Stimulated activated memory B cell treated with anti-CD40 and anti-IgM and Interleukin-4, amounts not matched to agents 10 μg/mL and 1 μg/mL and 100 μg/mL, for 72 hours (primary cell): ENCODE results near the gene ABT1.

Experiments used
- ATAC-seq: fragments of 150-1000 bp; cut with Tn5 transposase; 2 replicates; pipeline ENCODE4 v1.10.0; 2021
- H3K27ac Mint-ChIP-seq: one replicate; pipeline ENCODE4 v1.8.0; 2022; ENCODE audit warnings: mild to moderate bottlenecking, mixed read lengths
- H3K27me3 Mint-ChIP-seq: one replicate; pipeline ENCODE4 v1.8.0; 2022; ENCODE audit warnings: mixed read lengths
- H3K36me3 Mint-ChIP-seq: one replicate; pipeline ENCODE4 v1.8.0; 2022; ENCODE audit warnings: mixed read lengths
- H3K4me1 Mint-ChIP-seq: one replicate; pipeline ENCODE4 v1.8.0; 2022; ENCODE audit warnings: mixed read lengths
- H3K4me3 Mint-ChIP-seq: one replicate; pipeline ENCODE4 v1.8.0; 2022; ENCODE audit warnings: mild to moderate bottlenecking, moderate library complexity, mixed read lengths
- H3K9me3 Mint-ChIP-seq: one replicate; pipeline ENCODE4 v1.8.0; 2022; ENCODE audit warnings: mixed read lengths

Gene ABT1

DNA sequence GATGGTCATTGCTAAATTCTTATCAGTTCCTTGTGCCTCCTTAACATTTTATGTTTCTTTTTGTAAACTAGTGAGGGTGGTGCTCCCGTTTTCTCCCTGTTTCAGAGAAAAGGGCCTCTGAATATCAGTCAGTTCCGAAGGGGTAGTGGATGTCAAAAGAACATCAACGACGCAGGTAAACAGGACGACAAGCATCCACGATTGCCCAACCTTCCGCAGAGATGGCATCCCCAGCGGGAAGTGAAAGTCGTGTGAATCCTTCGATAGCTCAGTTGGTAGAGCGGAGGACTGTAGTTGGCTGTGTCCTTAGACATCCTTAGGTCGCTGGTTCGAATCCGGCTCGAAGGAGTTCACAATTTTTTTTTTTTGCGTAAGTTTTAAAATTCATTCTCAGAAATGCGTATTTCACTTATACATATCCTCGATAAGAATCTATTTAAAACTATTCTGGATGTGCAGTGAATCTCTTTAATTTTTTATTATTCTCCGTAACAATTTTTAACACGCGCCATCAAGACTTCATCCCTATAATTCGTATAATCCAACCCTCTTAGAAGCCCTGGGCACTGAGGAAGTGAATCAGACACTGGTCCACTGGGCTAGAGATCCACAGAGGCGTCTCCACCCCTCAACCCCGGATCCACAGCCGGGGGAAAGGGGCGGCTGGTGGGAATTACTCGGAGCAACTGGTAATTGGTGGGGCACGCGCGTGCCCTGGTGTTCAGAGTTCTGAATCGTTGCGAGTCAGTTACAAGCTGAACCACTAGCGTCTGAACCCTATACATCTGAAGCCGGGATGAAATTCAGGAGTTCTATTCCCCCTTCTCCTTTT is 27.9 kb upstream of the ABT1 start:
- H3K9me3 Mint-ChIP-seq: no peaks in the 10 kb centered on the region
- no peaks in the 10 kb centered on the region for H3K36me3 Mint-ChIP-seq
- peak overlapping the region; percentile 92 for H3K4me3 Mint-ChIP-seq
- peak overlapping the region; percentile 92 for H3K27ac Mint-ChIP-seq
- no peaks in the 10 kb centered on the region for H3K27me3 Mint-ChIP-seq
- peaks cover 29% of the 10 kb centered on the region for H3K4me1 Mint-ChIP-seq
- ATAC-seq: peak; percentile 93

DNA sequence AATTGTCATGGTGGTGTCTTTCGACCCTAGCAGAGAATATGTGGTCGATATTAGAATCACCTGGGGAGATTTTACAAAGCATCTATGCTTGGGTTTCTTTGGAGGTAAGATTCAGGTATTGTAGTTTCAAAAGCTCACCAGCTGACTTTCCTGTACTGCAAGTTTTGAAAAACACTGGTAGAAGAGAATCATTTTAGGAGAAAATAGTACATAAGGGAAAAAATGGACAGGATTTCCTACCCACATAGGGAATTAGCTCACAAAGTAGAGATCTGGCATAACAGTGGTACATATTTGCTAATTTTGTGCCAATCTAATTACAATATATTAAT is 27.4 kb upstream of the ABT1 start:
- Mint-ChIP-seq H3K9me3 (no peaks in the 10 kb centered on the region), H3K4me3 (peak overlapping the region; percentile 92)

GRCh38 chr6:26570027-26570809 is 26.5 kb upstream of the ABT1 start:
- Mint-ChIP-seq H3K9me3 (no peaks in the 10 kb centered on the region), H3K4me3 (no peak overlapping the region), H3K27ac (no peak overlapping the region), H3K27me3 (no peaks in the 10 kb centered on the region), H3K4me1 (peaks cover 29% of the 10 kb centered on the region), H3K36me3 (no peaks in the 10 kb centered on the region)
- no peak for ATAC-seq

More for the DNA sequence above, 27.4 kb upstream of the ABT1 start:
- Mint-ChIP-seq H3K27me3 (no peaks in the 10 kb centered on the region), H3K4me1 (peaks cover 29% of the 10 kb centered on the region), H3K27ac (peak overlapping the region; percentile 92), H3K36me3 (no peaks in the 10 kb centered on the region)
- no peak for ATAC-seq

GRCh38 chr6:26571592-26572296 is 25.0 kb upstream of the ABT1 start:
- ATAC-seq: no peak
- Mint-ChIP-seq H3K9me3 (no peaks in the 10 kb centered on the region), H3K4me1 (peaks cover 29% of the 10 kb centered on the region), H3K36me3 (no peaks in the 10 kb centered on the region), H3K27ac (peak overlapping the region; percentile 53), H3K4me3 (peak overlapping the region; percentile 78), H3K27me3 (peaks cover 8% of the 10 kb centered on the region)

DNA sequence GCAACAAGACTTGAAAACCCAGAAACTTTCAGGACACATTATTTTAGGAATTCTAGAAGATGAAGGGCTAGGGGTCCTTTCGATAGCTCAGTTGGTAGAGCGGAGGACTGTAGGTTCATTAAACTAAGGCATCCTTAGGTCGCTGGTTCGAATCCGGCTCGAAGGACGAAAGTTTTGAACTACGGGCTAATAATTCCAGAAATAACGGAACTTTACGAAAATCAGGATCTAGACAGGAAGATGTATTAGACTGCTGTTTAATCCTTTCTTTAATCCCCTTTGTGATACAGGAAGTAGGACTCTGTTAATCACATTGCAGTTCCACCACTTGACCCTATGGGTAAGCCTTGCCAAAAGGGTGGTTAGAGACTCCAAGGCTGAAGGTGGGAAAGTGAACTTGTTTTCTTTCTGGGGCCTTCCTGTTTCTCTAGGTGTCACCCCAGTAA is 21.2 kb upstream of the ABT1 start:
- H3K4me3 Mint-ChIP-seq: no peak overlapping the region
- ATAC-seq: no peak
- H3K27me3 Mint-ChIP-seq: peaks cover 42% of the 10 kb centered on the region
- H3K27ac Mint-ChIP-seq: no peak overlapping the region
- peaks cover 19% of the 10 kb centered on the region for H3K4me1 Mint-ChIP-seq
- no peaks in the 10 kb centered on the region for H3K36me3 Mint-ChIP-seq
- H3K9me3 Mint-ChIP-seq: peaks cover 10% of the 10 kb centered on the region

DNA sequence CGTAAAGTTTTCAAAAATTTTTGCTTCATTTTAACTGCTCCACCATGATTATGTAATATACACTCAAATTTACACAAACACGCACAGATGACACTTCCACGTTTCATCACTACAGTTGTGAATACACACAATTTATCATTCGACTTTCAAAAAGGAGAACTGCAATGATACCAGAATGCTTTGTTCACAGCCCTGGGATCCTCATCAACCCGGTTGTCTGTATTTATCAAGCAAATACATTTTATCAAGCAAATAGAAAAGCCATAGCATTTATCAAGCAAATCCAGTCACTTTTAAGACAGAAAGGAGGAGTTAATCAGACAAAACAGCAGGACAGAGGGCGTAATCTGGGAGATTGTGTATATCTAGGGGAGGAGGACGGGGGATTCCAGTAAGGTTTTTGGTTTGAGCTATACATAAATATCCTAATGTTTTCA is 20.3 kb upstream of the ABT1 start:
- no peak for ATAC-seq
- peaks cover 49% of the 10 kb centered on the region for H3K27me3 Mint-ChIP-seq
- H3K27ac Mint-ChIP-seq: no peak overlapping the region
- H3K4me1 Mint-ChIP-seq: peaks cover 18% of the 10 kb centered on the region
- peaks cover 10% of the 10 kb centered on the region for H3K9me3 Mint-ChIP-seq
- H3K4me3 Mint-ChIP-seq: no peak overlapping the region
- no peaks in the 10 kb centered on the region for H3K36me3 Mint-ChIP-seq

DNA sequence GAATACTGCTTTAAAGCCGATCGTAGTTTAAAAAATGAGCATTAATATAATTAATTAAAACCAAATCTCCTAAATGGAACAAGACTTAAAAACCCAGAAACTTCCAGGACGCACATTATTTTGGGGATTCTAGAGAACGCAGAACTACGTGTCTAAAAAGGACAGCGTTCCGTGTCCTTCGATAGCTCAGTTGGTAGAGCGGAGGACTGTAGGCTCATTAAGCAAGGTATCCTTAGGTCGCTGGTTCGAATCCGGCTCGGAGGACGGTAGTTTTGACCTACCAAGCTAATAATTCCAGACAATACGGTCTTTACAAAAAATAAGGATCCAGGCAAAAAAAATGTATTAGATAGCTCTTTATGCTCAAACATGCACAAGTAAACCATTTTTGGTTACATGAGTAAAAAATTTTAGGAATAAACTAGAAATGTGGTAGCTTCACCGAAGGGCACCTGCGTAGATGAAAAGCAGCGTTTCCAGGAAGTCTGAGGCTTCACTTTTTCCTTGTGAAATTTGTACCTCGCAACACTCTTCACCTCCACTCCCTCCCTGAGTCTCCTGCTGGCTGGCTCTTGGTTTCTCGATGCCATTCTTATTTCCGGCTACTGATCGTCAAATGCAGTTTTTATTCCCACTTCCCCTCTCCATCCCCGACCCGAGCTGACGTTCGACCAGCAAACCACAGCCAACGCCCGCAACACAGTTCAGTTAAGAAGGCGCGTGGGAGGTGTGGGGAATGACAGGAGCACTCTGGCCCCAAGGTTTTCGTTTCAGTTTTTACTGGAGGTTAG is 19.6 kb upstream of the ABT1 start:
- Mint-ChIP-seq H3K27me3 (peaks cover 54% of the 10 kb centered on the region), H3K27ac (peak overlapping the region; percentile 32), H3K4me3 (peak overlapping the region; percentile 60), H3K9me3 (peaks cover 10% of the 10 kb centered on the region), H3K4me1 (peaks cover 11% of the 10 kb centered on the region), H3K36me3 (no peaks in the 10 kb centered on the region)
- no peak for ATAC-seq

DNA sequence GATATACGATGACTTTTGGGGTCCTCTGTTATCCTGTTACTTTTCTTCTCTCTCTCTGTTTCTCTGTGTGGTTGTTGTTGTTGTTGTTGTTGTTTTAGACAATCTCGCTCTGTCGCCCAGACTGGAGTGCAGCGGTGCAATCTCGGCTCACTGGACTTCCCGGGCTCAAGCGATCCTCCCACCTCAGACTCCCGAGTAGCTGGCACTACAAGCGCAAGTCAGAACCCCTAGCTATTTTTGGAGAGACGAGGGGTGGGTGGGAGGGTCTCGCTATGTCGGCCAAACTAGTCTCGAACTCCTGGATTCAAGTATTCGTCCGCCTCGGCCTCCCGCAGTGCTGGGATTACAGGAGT is 19.1 kb upstream of the ABT1 start:
- ATAC-seq: no peak
- H3K27me3 Mint-ChIP-seq: peaks cover 60% of the 10 kb centered on the region
- peak overlapping the region; percentile 60 for H3K4me3 Mint-ChIP-seq
- peak overlapping the region; percentile 32 for H3K27ac Mint-ChIP-seq
- H3K4me1 Mint-ChIP-seq: peaks cover 7% of the 10 kb centered on the region
- peaks cover 10% of the 10 kb centered on the region for H3K9me3 Mint-ChIP-seq
- H3K36me3 Mint-ChIP-seq: no peaks in the 10 kb centered on the region

DNA sequence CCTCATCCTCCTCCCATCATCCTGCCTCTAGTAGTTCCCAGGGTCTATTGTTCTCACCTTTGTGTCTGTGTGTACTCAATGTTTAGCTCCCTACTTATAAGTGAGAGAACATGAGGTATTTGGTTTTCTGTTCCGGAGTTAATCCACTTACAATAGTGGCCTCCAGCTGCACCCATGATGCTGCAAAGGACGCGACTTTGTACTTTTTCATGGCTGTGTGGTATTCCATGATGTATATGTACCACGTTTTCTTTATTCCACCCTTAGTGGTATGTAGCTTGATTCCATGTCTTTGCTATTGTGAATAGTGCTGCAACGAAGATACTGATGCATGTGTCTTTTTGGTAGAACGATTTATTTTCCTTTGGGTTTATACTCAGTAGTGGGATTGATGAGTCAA is 18.5 kb upstream of the ABT1 start:
- ATAC-seq: no peak
- Mint-ChIP-seq H3K4me3 (no peak overlapping the region), H3K27me3 (peaks cover 66% of the 10 kb centered on the region), H3K4me1 (peaks cover 7% of the 10 kb centered on the region), H3K36me3 (no peaks in the 10 kb centered on the region), H3K27ac (no peak overlapping the region), H3K9me3 (peaks cover 10% of the 10 kb centered on the region)

DNA sequence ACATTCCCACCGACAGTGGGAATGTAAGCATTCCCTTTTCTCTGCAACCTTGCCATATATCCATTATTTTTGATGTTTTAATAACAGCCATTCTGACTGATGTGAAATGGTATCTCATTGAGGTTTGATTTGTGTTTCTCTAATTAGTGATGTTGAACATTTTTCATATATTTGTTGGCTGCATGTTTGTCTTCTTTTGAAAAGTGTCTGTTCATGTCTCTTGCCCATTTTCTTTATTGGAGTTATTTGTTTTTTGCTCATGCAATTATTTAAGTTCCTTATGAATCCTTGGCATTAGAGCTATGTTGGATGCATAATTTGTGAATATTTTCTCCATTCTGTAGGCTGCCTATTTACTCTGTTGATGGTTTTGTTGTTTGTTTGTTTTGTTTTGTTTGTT is 18.0 kb upstream of the ABT1 start:
- ATAC-seq: no peak
- Mint-ChIP-seq H3K4me3 (peak overlapping the region; percentile 23), H3K4me1 (peaks cover 7% of the 10 kb centered on the region), H3K27me3 (peaks cover 71% of the 10 kb centered on the region), H3K9me3 (peaks cover 10% of the 10 kb centered on the region), H3K36me3 (no peaks in the 10 kb centered on the region), H3K27ac (no peak overlapping the region)

- Mint-ChIP-seq H3K9me3 (peaks cover 10% of the 10 kb centered on the region), H3K4me3 (no peak overlapping the region), H3K36me3 (no peaks in the 10 kb centered on the region), H3K27me3 (peaks cover 75% of the 10 kb centered on the region), H3K27ac (no peak overlapping the region), H3K4me1 (peaks cover 7% of the 10 kb centered on the region)
- ATAC-seq: no peak
Observed at GRCh38 chr6:26581164-26581915, 15.4 kb upstream of the ABT1 start.

- Mint-ChIP-seq H3K9me3 (no peaks in the 10 kb centered on the region), H3K4me3 (no peak overlapping the region), H3K36me3 (no peaks in the 10 kb centered on the region), H3K4me1 (no peaks in the 10 kb centered on the region), H3K27me3 (peaks cover 35% of the 10 kb centered on the region), H3K27ac (no peak overlapping the region)
- ATAC-seq: no peak
Observed at GRCh38 chr6:26588965-26589364, 7.8 kb upstream of the ABT1 start.

- Mint-ChIP-seq H3K36me3 (no peaks in the 10 kb centered on the region), H3K4me1 (no peaks in the 10 kb centered on the region), H3K27me3 (peaks cover 29% of the 10 kb centered on the region), H3K4me3 (no peak overlapping the region), H3K27ac (no peak overlapping the region), H3K9me3 (no peaks in the 10 kb centered on the region)
- ATAC-seq: no peak
Observed at GRCh38 chr6:26592649-26593048, 4.1 kb upstream of the ABT1 start.
